Subcutaneous adipose tissue (tissue), 4 donors: ENCODE measurements around the gene FOXP1. TPM values are rescaled to one million over a fixed set of nuclear protein-coding genes. Genes with fewer than 3 reads are reported as not detected.

ENCODE experiments used
- CTCF ChIP-seq: fragments of 450-650 bp; IDR thresholded peaks from one replicate; pipeline ENCODE4 v1.5.1; 2016; ENCODE audit warnings: low read depth, mild to moderate bottlenecking, control low read depth, antibody characterized with exemption, moderate library complexity
- total RNA-seq, 4 donors: library from RNA; depleted of rRNA; stranded (reverse); fragments of >200 nt; gene quantifications; one replicate each; pipeline ENCODE4 v1.1.0, GENCODE V29; 2016

Gene FOXP1
- total RNA-seq, 4 donors from 2014 or later, result 70.5 to 96.7 (median 88.0) TPM

- no peak for TF ChIP-seq CTCF
These were observed 399.3 kb downstream of the FOXP1 start for GRCh38 chr3:71184252-71184651.

GRCh38 chr3:71183549-71183948, 400.0 kb downstream of the FOXP1 start:
- no peak for TF ChIP-seq CTCF

GRCh38 chr3:71180524-71180923, 403.0 kb downstream of the FOXP1 start:
- TF ChIP-seq CTCF, result no peak

GRCh38 chr3:71177375-71177774, 406.2 kb downstream of the FOXP1 start:
- TF ChIP-seq CTCF, result no peak

GRCh38 chr3:71176366-71176765, 407.2 kb downstream of the FOXP1 start:
- TF ChIP-seq CTCF, result no peak

- TF ChIP-seq CTCF, result no peak
These were observed 407.7 kb downstream of the FOXP1 start for GRCh38 chr3:71175691-71176365.

GRCh38 chr3:71172951-71173350, 410.6 kb downstream of the FOXP1 start:
- no peak for TF ChIP-seq CTCF
